CD4-positive, alpha-beta T cell treated with Interleukin-10 for 1 hour (primary cell): ENCODE measurements around the gene RGS6.

ENCODE experiments used
- DNase-seq: peaks from one replicate; pipeline ENCODE4 v3.0.0-alpha.2; 2020

Gene RGS6

DNA sequence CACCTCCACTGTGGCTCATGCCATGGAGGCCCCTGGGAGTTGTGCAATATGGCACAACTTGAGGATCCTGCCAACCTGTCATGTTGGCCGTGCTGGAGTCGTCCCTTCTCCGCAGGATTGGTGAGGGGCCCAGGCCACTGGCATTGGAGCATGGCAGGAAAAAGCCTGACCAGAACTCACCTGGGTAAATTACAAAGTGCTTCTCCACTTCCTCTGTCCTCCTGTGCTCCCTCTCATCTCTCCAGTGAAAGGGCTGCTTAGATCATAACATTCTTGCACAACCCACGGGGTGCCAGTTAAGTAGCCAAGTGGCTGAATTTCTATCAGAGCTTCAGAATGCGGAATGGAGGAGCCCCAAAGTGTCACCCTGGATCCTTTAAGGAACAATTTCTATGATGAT lies 580.7 kb downstream of the RGS6 start:
- DNase-seq: no peak

DNA sequence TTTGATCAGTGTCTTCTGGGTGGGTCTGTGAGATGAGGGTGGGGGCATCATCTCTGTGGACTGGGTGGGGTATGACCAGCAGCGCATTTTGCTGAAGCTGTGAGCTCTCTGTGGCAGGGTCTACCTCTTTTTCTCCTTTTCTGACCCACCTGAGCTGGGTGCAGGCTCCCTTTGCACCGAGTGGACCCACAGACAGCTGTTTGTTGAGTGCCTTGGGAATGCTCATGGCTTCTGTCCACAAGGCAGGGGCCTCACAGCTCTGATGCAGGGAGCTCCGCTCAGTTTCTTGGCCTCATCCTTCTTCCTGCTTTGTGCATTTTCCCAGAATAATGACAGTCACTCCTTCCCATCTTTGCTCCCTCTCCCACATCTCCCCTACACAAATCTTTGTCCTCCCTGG lies 581.1 kb downstream of the RGS6 start:
- no peak for DNase-seq

DNA sequence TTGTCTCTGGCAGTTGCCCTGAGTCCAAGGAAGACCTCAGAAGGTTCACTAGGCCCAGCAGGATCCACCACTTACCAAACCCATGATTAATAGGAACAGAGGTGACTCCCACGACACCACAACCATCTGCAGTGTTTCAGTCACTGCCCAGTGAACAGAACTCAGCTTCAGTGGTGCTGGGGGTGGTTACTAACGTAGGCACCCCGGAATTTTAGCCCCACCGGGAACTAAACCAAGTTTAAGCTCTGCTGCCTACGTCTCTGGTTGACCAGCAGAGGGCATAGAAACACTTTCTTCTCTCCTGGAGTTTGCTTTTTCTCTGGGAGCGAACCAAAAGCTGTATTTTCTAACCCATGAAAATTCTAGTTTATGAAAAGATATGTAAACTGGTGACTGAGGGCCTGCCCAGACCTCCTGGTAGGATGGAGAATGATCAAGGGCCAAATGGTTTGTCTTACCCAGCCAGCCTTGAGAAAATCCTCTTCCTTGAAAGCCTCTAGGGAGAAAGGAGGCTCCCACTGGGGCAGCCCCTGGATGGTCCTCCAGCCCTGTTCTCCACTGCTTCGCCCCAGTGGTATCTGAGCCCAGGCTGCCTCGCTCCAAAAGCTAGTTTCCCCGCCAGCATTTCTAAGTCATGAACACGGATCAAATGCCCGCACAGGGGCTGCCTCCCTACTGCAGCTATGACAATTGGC lies 581.9 kb downstream of the RGS6 start:
- peak; percentile 11 for DNase-seq

DNA sequence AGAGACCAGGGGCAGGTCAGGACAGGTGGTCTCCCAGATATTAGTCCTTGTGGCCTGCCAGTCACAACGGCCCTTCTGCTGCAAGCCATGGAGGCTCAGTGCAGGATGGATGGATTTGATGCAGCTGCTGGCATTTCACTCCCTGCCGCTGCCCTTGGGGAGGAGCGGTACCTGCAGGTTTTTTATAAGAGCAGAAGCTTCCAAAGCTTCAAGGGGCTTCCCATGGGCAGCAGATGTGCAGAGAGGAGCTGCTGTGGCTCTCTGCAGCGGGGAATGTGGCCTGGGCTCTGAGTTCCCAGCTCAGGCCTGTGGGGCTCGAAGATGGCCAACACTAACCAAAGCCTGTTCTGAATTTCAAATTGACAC lies 582.4 kb downstream of the RGS6 start:
- no peak for DNase-seq

DNA sequence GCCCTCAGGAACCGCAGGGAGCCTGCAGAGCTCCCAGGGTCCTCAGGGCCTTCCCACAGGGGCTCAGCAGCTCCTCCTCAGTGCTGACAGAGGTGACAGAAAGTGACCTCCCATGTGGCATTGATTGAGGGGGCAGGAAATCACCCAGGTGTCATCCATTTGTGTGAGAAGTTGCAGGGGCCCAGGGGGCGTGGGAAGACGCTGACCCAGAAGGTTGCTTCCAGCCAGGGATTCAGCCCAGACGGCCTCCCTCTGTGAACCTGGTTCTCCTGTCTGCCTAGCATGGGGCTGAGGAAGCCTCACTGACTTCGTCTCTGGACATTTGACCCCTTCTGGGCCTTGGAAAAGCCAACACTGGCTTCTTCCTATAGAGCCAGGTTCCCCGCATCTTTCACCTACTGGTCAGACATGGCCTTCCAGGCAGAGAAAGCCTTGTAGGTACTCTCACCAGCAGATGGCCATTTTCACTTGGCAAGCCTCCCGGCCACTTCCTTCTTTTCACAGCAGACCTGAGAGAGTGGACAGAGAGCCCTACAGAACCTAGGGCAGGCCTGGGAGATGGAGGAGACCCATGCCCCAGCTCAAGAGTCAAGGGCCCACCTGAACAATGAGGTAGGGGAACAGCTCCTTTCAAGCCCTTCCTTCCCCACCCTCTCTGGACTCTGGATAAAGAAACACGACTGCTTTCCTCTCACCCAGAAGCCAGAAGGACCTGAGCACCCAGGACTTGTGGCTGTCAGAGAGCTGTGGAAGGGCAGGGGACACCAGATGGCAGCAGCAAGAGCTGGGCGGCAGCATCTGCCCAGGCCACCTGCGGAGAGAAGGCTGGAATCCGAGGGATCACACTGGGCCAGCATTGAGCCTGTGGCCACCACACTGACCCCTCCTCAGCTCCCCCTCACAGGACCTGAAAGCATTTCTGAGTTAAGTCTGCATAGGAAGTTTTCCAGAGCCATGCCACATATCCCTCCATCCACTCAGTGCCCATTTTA lies 583.8 kb downstream of the RGS6 start:
- DNase-seq: no peak

DNA sequence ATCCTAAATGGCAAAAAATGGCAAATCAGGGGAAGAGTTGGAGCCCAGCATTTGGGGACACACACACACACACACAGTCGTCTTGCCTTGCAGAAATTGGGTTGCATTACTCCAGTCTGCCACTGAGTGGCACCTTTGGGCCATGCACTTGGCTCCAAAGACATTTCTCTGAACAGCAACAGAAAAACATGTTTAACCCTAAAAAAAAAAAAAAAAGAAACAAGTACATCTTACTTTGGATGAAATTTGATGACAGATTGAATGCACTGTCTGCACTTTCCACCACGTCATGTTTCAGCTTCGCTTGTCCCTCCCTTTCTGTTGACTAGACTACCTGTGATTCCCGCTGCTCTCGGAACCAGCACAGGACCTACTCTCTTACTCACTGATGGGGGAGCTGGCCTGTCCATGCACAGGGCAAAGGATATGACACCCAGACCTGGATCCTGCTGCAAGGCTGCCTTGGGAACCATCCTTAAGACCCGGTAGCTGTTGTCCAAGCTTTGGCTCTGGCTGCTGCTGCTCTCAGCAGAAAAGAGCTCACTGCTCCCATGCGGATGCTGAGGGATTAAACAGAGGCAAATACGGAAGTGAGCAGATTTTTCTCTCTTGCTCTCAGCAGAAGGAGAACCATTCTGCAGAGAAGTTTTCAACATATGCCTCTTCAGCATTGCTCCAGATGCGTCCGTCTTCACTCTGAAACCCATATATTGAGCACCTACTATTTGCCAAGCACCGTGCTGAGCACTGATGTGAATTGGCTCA lies 584.9 kb downstream of the RGS6 start:
- DNase-seq: peak; percentile 83

DNA sequence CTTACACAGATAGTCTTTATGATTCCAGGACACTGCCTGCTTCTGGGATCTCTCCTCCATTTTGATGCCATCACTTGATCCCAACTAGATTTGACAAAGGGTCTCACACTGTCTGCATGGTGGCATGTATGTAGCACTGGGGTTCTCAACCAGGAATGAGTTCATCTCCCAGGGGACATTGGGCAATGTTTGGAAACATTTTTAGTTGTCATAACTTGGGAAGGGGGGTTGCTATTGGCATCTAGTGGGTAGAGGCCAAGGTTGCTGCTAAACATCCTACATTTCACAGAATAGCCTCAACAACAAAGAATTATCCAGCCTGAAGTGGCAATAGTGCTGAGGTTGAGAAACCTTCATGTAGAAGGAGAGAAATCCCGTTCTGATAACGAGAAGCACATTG lies 585.5 kb downstream of the RGS6 start:
- no peak for DNase-seq

DNA sequence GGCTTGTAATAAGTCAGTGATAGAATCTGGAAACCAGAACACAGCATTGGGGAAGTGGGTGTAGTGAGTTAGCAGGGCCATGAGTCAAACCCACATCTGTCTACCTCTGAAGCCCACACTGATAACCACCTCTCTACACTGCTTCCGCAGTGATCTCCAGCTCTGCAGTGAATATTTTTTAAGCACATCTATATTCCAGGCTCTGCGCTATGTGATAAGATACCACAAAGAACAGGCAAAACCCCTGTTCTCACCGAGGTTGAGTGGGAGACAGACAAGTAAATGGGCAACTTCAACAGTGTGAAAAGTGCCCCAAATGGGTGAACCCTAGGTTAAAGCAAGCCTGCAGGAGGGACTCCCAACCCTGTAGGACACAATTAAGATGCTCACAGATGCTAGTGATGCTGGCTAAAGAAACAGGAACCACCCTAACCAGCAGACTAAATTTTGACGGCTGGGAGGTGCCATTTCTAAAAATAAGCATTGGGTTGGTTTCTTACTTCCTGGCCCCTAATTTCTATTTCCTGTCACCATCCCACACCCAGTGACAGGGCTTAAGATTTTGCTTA lies 586.7 kb downstream of the RGS6 start:
- DNase-seq: peak; percentile 54

DNA sequence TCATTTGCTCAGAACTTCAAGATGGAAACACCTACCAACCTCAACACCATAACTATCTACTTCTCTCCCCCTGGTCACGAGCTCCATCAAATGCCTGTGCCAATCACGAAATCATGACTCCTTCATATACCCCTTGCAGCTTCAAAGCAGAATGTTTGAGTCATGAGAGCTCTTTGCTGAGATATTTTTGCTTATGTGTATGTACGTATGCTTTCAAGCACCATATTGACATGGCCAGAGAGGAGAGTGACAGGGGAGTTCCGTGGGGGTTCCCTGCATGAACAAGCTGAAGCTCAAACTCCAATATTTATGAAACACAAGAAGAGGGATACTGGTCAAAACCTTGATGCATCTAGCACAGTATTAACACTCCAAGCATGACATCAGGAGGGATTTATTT lies 587.3 kb downstream of the RGS6 start:
- peak; percentile 12 for DNase-seq

DNA sequence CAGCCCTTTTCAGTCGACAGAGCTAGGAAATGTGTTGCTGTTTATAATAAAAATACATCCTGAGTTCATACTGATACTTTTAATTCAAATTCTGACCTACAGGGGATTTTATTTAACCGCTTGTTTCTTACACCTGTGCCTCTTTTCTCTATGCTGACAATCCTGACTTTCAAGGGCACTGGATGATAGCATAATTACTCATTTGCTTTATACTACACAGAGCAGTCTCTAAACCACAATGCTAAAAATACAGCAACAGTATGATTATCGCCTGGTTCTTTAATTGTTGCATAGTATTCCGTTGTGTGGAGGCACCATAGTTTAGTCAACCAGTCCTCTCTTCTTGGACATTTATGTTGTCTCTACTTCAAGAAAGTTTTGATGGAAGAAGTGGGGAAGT lies 588.8 kb downstream of the RGS6 start:
- DNase-seq: no peak

DNA sequence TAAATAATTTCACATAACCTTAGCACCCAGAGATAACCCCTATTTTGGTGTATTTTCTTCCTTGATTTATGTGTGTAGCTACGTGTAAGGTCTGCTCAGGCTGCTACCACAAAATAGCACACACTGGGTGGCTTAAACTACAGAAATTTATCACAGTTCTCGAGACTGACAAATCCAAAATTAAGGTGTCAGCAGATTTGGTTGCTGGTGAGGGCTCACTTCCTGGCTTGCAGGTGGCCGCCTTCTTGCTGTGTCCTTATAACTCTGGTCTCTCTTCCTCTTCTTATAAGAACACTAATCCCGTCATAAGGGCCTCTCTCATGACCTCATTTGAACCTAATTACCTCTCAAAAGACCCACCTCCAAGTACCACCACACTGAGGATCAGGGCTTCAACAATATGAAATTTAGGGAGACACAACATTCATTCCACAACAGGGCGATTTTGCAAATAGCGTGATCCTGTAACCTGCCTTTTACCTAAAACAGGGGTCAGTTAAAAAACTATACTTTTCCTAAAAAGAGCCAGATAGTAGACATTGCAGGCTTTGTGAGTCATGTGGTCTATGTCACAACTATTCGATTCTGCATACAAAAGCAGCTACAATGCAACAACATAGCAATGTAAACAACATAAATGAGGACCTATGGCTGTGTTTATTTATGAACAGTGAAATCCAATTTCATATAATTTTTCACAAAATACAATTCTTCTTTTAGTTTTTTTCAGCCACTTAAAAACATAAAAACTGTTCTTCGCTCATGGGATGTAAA lies 589.9 kb downstream of the RGS6 start:
- no peak for DNase-seq

DNA sequence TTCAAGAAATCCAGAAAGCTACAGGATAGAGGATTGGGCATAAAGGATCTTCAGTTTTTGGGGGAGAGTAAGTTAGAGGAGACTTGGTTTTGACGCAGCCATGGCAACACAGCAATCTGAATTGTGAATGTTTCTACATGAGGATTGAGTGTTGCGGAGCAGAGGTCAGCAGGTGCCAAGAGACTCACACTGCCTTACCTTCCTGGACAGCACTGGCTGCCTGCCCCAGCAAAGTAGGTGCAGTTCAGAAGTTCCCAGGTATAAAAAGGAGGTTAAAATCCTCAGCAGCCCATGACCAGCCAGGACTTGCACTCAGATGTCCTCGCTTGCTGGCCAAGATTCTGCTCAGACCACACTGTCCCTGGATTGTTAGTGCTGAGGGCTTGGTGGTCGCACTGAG lies 590.6 kb downstream of the RGS6 start:
- no peak for DNase-seq

DNA sequence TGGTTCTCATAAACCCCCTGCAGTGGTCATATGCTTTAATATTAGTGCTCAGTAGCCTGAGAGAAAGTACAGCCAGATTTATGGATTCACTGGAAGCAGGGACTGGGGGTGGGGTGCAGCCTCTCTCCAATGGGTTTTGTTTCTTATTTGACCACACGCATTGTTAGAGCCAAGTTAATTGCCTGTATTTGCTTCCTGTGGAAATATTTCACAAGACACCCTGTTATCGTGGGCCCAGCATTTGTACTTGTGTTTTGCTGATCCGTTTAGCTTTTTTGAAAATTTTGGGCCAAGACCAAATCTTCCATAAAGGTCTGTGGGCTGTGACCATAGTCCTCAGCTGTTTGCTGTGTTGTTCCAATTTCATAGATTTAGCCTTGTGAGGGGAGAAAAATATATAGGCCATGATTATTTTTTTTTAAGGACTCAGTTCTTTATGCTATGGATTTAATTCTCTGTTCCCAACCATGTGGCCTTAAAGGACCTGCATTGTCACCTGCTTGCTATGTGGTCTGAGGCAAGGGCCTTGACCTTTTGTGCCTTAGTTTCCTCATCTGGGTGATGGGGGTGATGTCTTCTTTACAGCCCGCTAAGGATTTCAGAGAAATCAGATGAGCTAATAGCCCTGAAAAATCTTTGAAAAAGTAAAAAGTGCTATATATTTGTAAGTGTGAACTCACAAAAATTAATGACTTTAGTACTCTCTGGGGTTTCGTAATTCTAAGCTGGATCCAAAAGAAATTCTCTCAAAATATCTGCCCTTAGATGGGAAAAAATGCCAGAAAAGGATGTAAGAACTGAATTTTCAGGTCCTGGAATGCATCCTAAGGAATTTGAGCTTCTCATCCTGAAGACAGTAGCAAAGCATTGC lies 591.4 kb downstream of the RGS6 start:
- DNase-seq: no peak

DNA sequence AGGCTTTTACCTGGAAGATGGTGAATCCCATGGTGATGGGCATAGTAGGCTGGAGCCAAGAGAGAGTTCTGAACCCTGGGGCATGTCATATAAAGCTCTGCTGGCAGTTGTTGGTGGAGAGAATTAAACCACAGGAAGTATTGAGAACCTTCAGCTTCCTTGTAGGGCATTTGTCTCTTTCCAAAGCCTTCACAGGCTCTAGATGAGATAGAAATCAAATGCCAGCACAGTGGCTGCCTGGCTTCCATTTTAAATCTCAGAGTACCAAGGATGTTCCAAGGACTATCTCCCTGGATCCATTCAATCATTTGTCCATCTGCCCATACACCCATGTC lies 592.0 kb downstream of the RGS6 start:
- DNase-seq: no peak

DNA sequence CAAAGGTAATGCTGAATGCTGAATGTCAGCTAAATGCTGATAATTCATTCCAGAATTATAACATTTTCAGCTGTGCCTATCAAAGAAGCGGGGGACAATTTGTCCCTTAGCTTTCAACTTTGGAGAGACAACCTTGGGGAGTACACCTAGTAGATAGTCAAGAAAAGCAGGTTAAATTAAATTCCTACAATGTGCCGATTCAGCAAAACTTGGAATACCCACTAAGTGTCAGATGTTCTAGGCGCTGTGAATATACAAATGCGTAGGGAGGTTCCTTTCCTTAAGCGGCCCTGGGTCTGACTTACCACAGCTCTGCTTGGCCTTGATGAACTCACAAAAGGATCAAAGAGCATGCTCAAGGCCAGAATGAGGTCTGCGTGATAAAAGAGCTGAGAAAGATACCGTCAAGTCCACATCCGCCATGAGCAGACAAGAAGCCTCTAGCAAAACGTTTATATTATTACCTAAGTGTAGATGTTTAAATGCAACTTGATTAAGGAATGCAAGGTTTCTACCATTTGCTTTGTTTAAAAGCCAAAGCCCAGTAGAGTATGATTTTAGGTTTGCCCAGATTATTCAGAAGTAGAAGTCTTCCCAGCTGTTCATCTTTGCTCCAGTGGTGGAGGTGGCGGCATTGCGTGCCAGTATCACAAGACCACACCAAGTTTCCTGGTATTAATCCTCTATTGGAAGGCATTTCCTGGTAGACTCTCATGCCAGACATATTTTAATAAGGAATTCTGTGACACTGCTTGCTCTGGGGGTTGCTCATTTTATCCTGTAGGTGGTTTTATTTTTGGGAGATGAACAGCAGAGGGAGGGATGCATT lies 593.1 kb downstream of the RGS6 start:
- DNase-seq: no peak

DNA sequence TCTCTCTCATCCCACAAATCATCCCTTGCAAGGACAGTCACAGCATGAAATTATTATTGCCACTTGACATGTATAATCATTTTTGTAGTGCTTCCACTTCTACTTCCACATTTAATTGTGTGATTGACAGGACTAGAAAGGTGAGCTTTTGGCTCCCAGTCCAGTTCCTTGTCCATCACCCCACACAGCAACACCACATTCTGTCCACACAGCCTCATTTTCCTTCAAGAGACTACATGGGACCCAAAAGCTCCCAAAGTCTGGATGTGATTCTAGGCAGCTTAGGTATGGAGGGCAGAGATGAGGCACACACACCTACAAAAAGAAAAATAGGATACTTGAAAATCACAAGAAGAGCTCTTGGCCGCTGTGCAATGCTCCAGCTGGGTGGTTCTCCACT lies 595.4 kb downstream of the RGS6 start:
- DNase-seq: no peak

DNA sequence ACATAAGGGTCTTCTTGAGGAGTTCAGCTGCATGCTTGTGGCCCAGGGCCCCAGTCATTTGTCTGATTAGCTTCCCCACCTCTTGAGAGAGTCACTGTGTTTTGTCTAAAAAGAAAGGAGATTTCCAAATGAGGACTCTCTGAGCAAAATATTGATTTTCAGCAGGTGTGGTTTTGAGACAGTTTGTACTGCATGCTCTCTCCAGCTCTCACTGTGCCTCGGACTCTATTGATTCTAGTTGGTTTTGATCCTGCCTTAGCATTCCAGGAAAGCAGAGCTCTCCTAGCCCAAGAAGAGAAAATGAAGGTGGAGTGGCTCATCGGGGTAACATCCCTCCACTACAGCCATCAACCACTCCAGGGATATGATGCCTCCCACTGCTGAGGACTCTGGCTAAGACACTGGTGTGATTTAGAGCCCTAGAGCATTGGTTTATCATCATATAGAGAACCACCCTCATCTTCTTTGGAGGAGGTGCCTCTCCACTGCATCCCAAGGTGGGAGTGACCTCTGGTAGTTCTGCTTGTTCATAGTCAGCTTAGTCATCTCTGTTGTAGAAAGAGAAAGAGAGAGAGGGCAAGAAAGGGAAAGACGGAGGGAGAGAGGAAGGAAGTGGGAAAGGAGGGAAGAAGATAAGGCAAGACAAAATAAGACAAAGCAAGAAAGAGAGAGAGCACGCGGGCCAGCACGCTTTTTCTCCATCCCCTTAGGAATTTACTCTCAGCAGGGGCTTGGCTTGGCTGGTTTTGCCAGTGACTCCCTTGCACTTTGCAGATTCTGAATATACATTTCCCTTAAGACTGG lies 596.0 kb downstream of the RGS6 start:
- no peak for DNase-seq

DNA sequence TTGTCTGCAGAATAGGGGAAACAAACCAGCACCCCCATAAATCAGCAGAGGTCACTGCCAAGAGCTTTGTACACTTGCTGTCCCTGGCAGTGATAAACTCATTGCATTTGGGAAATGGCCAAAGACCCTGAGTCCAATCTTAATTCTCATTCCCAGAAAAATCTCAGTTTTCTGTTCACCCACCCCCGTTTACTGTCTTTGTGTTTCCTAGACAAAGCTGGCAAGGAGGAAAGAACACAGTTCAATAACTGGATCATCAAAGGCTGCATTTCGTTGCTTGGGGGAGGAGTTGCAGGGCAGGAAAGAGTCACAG lies 596.6 kb downstream of the RGS6 start:
- DNase-seq: no peak

DNA sequence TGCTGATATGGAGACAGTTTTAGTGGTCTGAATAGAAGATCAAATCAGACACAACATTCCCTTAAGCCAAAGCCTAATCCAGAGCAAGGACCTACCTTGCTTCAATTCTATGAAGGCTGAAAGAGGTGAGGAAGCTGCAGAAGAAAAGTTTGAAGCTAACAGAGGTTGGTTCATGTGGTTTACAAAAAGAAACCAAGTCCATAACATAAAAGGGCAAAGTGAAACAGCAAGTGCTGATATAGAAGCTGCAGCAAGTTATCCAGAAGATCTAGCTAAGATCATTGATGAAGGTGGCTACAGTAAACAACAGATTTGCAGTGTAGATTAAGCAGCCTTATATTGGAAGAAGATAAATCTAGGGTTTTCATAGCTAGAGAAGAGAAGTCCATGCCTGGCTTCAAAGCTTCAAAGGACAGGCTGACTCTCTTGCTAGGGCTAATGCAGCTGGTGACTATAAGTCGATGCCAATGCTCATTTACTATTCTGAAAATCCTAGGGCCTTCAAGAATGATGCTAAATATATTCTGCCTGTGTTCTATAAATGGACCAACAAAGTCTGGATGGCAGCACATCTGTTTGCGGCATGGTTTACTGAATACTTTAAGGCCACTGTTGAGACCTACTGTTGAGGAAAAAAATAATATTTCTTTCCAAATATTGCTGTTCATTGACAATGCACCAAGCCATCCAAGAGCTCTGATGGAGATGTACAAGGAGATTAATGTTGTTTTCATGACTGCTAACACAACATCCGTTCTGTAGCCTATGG lies 600.6 kb downstream of the RGS6 start:
- DNase-seq: peak; percentile 13
